ENCODE measurements around the gene MXRA7.

MXRA7 gene

GRCh38 chr17:76630151-76630550 lies 80.6 kb downstream of the MXRA7 start:
- Histone ChIP-seq H3K79me2 (ENCODE audit: control insufficient read depth, insufficient read depth, low read length, unreplicated experiment) (no peaks in the 10 kb centered on the region), H3K27me3 (ENCODE audit: insufficient read depth, low read length) (no peaks in the 10 kb centered on the region), H3K4me1 (ENCODE audit: control insufficient read depth, insufficient read depth, low read length, unreplicated experiment) (peaks cover 5% of the 10 kb centered on the region), H3K27ac (ENCODE audit: low read depth, low read length) (no peak overlapping the region), H2AFZ (ENCODE audit: low read length, unreplicated experiment) (no peak overlapping the region), H3K36me3 (ENCODE audit: insufficient read depth, low read length) (no peaks in the 10 kb centered on the region), H3K4me3 (ENCODE audit: low read depth, low read length) (no peak overlapping the region)
